ENCODE data around the gene HOXD9. TPM values are rescaled to one million over a fixed set of nuclear protein-coding genes. Genes with fewer than 3 reads are reported as not detected.

The HOXD9 gene
- total RNA-seq, 1 donor from 2014 or later, result 1.5 TPM

DNA sequence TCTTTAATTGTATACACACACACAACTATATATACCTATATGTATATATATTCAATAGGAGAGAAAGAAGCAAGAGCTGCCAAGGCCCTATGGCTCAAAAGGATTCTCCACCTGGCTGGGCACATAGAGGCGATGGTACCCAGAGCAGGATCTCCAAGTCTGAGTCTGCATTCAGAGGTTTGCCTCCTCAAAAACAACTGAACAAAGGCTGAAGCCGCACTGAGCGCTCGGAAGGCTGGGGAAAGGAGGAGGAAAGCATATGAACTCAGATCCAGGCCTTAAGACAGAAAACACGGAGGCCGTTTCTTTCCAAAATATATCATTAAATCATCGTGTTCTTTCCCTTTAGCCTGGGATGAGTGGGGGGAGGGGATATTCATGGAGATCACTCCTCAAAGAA is 19.3 kb upstream of the HOXD9 start:
- Mint-ChIP-seq H3K4me1 (ENCODE audit: unreplicated experiment) (peaks cover 14% of the 10 kb centered on the region), H3K27me3 (peaks cover 90% of the 10 kb centered on the region), H3K4me3 (no peak overlapping the region), H3K27ac (no peak overlapping the region), H3K36me3 (no peaks in the 10 kb centered on the region), H3K9me3 (no peaks in the 10 kb centered on the region)
- TF ChIP-seq, protein P1, sequence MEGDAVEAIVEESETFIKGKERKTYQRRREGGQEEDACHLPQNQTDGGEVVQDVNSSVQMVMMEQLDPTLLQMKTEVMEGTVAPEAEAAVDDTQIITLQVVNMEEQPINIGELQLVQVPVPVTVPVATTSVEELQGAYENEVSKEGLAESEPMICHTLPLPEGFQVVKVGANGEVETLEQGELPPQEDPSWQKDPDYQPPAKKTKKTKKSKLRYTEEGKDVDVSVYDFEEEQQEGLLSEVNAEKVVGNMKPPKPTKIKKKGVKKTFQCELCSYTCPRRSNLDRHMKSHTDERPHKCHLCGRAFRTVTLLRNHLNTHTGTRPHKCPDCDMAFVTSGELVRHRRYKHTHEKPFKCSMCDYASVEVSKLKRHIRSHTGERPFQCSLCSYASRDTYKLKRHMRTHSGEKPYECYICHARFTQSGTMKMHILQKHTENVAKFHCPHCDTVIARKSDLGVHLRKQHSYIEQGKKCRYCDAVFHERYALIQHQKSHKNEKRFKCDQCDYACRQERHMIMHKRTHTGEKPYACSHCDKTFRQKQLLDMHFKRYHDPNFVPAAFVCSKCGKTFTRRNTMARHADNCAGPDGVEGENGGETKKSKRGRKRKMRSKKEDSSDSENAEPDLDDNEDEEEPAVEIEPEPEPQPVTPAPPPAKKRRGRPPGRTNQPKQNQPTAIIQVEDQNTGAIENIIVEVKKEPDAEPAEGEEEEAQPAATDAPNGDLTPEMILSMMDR (conservative IDR thresholded peaks at IDR 0.05), result no peak
- DNase-seq (ENCODE audit: extremely low spot score, unreplicated experiment), result peak; percentile 45

DNA sequence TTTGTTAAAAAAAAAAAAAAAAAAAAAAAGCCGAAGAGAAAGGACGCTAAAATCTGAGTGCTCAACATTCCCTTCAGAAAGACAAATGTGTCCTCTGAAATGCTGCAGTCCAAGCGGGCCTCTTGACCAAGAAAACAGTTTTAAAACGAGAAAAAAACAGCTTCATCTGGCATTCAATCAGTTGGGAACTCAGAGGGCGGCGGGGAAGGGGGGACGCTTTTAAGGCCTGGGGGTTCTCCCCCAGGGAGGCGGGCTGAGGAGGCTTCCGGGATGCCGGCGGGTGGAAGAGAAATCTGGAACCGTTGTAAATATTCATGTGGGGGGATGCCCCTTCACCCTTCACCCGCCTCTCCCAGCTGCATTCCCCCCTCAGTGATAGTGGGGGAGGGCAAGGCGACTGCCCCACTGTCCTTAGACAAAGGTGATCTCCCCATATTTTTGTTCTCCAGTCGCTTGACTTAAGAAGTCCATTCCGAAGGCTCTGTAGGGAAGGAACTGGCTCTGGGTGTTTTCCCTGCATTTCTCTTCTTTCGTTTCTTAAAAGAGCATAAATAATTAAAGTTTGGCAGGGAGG is 18.7 kb upstream of the HOXD9 start:
- peaks cover 90% of the 10 kb centered on the region for H3K27me3 Mint-ChIP-seq
- H3K36me3 Mint-ChIP-seq, result no peaks in the 10 kb centered on the region
- TF ChIP-seq, protein P1 (conservative IDR thresholded peaks at IDR 0.05), result no peak
- H3K27ac Mint-ChIP-seq, result no peak overlapping the region
- peak overlapping the region; percentile 68 for H3K4me3 Mint-ChIP-seq
- peaks cover 14% of the 10 kb centered on the region for H3K4me1 Mint-ChIP-seq (ENCODE audit: unreplicated experiment)
- peak; percentile 44 for DNase-seq (ENCODE audit: extremely low spot score, unreplicated experiment)
- H3K9me3 Mint-ChIP-seq, result no peaks in the 10 kb centered on the region

DNA sequence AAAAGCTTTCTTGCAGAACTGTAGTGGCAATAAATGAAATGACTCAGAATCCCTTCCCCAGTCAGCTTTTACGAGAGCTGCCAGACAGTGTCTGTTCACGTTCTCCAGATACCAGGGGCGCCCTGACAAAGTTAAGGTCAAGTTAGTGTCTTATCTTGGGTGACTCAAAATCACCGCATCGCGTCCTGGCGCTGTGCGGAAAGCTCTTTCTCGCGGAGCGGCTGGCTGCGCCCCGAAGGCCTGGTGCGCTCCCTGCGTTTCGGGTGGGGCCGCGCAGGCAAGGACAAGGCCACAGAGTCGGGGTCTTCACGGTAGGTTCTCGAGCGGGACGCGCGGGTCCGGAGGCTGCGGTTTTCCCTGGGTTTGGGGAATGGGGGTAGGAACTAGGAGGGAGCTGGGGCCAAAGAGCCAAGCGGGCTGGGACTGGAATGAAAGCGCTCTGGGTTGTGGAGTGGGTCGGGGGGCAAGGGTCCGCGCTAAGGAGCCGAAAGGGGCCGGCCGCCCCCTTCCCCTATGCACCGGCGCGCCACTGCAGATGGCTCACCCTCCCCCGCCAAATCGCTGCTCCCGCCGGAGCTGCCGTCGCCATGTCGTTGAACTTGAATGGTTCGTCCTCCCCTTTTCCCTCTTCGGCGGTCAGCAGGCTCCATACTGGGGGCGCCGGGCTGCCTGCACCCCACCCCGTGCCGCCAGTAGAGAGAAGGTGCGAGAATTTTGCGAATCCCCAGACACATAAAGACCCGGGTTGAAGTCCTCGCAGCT is 18.0 kb upstream of the HOXD9 start:
- Mint-ChIP-seq H3K4me3 (peak overlapping the region; percentile 80), H3K27ac (no peak overlapping the region), H3K9me3 (no peaks in the 10 kb centered on the region), H3K4me1 (ENCODE audit: unreplicated experiment) (peaks cover 14% of the 10 kb centered on the region), H3K27me3 (peaks cover 90% of the 10 kb centered on the region), H3K36me3 (no peaks in the 10 kb centered on the region)
- DNase-seq (ENCODE audit: extremely low spot score, unreplicated experiment), result peak; percentile 67
- TF ChIP-seq, protein P1 (conservative IDR thresholded peaks at IDR 0.05), result no peak

DNA sequence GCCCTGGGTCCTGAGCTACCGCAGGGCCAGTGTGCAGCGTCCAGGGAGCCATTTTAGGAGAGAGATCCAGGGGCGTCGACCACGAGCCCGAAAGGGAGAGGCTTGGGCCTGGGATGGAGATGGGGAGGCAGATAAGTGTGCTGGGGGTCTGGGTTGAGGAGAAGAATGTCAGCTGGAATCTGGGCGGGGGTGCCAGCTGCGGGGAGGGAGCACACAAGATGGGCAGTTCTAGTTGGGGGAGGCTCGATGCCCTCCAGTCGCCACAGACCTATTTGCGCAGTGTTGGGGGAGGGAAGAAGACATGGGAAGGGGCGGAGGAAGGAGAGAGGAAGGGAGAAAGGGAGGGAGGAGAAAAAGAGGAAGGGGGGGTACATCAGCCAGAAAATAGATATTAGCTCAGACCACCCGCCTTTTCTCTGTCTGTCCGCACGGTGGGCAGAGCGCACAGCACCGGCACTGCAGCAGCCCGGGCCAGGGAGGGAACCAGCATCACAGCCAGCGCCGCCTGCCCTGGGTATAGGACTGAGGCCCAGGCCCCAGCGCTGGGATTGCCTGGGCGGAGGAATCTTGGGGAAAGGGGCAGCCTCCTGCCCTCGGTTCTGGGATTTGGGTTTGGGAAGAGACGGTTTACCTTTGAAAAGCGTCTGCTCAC is 17.3 kb upstream of the HOXD9 start:
- peaks cover 92% of the 10 kb centered on the region for H3K27me3 Mint-ChIP-seq
- H3K36me3 Mint-ChIP-seq, result no peaks in the 10 kb centered on the region
- no peaks in the 10 kb centered on the region for H3K9me3 Mint-ChIP-seq
- TF ChIP-seq, protein P1 (conservative IDR thresholded peaks at IDR 0.05), result no peak
- H3K27ac Mint-ChIP-seq, result peak overlapping the region; percentile 14
- DNase-seq (ENCODE audit: extremely low spot score, unreplicated experiment), result no peak
- peaks cover 14% of the 10 kb centered on the region for H3K4me1 Mint-ChIP-seq (ENCODE audit: unreplicated experiment)
- H3K4me3 Mint-ChIP-seq, result peak overlapping the region; percentile 80

DNA sequence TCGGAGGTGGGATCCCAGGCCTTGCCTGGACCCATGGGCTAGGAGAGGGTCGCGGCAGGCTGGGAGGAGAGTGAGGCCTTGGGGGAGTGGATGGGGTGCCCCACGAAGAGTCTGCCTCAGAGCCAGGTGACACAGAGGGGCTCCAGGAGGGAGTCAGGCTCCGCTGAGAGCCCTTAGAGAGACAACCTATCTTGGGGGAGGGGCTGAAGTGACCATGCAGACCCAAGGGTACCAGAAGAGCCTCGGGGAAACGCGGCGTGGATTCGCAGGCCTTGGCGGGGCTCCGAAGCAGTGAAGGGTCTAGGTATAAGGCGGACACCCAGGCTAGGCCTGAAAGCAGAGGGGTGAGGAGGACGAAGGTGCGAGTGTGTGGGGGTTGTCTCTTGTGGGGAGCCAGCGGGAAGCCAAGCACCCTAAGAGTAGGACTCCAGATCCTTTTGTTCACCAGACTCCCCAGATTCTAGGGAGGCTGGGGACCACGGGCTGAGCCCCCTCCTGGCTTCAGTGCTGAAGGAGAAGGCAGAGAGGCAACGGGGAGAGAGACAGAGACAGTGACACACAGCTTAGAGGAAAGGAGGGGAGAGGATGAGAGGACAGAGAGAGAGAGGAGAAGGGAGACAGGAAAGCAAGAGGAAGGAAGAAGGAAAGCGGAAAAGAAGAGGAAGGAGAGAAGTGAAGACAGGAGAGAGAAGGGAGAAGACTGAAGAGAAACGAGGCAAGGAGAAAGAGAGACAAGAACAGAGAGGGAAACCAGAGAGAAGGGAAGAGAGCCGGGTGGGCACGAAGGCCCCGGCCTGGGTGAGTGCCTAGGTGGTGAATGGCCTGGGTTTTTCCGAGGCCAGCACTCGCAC is 16.6 kb upstream of the HOXD9 start:
- Mint-ChIP-seq H3K27ac (peak overlapping the region; percentile 14), H3K9me3 (no peaks in the 10 kb centered on the region), H3K4me1 (ENCODE audit: unreplicated experiment) (peaks cover 14% of the 10 kb centered on the region), H3K36me3 (no peaks in the 10 kb centered on the region), H3K27me3 (peaks cover 92% of the 10 kb centered on the region), H3K4me3 (peak overlapping the region; percentile 80)
- DNase-seq (ENCODE audit: extremely low spot score, unreplicated experiment), result peak; percentile 68
- TF ChIP-seq, protein P1 (conservative IDR thresholded peaks at IDR 0.05), result no peak
